K562 treated with DMSO at 1 percent for 48 hours (cell line): ENCODE data around the gene C2orf66. TPM values are rescaled to one million over a fixed set of nuclear protein-coding genes. Genes with fewer than 3 reads are reported as not detected.

Source experiments
- total RNA-seq: library from RNA; unstranded; fragments of 300-600 nt; gene quantifications from 2 replicates; pipeline ENCODE4 v1.2.3, GENCODE V29; 2022; ENCODE audit warnings: low replicate concordance; ENCODE audit errors: extremely low read depth

The C2orf66 gene
- total RNA-seq: not detected in 2 replicates

DNA sequence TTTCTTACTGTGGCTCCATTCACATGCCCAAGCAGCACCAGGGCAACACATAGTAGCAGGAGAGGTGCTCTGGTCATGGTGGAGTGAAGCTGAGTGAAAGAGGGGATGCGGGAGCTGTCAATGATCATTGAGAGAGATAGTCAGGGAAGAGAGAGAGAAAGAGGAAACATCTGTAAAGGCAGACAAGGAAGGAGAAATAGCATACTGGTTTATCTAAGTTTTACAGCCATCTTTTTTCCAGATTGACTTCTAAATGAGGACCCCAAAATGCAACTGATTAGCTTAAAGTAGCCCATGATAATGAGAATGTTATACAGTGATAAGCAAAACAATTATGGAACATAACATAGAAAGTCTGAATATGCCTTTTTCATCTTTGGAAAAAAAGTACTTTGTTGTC is at the start of gene C2orf66:
Gene C2orf66 (minus strand): TSS at position 96 of the 400 bp plus-strand sequence. CDS start 19 bp downstream, at position 77.

Other genes starting within 250 kb of the C2orf66 start
- not detected in 2 replicates for gene HECW2, start 215.8 kb downstream of the C2orf66 start, total RNA-seq
- not detected in 2 replicates for gene CCDC150, start 169.6 kb downstream of the C2orf66 start, total RNA-seq
- gene GTF3C3, start 9.7 kb downstream of the C2orf66 start, total RNA-seq: not detected in 2 replicates
- gene PGAP1, start 117.4 kb upstream of the C2orf66 start, total RNA-seq: not detected in 2 replicates